ENCODE results near the gene TMEM127.

Gene TMEM127

DNA sequence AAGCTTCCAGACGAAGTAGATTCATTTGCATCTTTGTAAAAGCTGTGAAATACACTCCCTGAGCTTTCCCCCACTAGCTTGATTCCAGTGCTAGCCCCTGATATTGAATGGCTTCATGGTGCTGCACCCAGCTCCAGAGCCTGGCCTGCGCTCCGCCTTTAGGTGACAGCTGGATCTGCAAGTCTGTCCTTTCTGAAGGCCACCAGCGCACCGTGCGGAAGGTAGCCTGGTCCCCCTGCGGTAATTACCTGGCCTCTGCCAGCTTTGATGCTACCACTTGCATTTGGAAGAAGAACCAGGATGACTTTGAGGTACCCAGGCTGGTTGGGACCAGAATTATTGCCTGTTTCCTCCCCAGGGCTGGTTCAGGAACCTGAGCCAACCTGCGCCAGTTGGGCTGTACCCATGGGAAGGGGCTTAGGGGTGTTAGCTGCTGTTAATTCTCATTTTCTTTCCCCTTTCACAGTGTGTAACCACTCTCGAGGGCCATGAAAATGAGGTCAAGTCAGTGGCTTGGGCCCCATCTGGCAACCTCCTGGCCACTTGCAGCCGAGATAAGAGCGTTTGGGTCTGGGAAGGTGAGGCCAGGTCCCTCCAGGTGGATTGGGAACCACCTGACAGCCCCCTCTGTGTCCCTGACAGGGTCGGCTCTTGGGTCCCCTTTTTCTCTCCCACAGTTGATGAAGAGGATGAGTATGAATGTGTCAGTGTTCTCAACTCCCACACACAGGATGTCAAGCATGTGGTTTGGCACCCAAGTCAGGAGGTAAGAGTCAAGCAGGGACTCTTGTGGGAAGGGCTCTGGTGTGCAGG is 1.6 kb upstream of the TMEM127 start:
- Histone ChIP-seq H3K36me3 (peaks cover 73% of the 10 kb centered on the region), H3K9me3 (no peaks in the 10 kb centered on the region), H3K4me1 (ENCODE audit: control insufficient read depth in 1 of 2, insufficient read depth in 1 of 2, low read depth in 1 of 2, low read length in 1 of 2) (peaks cover 31 to 44% of the 10 kb centered on the region in 2 experiments), H3K27me3 (no peaks in the 10 kb centered on the region), H3K27ac (no peak overlapping the region), H3K4me3 (ENCODE audit: low read depth in 1 of 2, low read length in 1 of 2) (peak overlapping the region; percentile 71 to 87)
- TF ChIP-seq, protein P1, sequence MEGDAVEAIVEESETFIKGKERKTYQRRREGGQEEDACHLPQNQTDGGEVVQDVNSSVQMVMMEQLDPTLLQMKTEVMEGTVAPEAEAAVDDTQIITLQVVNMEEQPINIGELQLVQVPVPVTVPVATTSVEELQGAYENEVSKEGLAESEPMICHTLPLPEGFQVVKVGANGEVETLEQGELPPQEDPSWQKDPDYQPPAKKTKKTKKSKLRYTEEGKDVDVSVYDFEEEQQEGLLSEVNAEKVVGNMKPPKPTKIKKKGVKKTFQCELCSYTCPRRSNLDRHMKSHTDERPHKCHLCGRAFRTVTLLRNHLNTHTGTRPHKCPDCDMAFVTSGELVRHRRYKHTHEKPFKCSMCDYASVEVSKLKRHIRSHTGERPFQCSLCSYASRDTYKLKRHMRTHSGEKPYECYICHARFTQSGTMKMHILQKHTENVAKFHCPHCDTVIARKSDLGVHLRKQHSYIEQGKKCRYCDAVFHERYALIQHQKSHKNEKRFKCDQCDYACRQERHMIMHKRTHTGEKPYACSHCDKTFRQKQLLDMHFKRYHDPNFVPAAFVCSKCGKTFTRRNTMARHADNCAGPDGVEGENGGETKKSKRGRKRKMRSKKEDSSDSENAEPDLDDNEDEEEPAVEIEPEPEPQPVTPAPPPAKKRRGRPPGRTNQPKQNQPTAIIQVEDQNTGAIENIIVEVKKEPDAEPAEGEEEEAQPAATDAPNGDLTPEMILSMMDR (IDR thresholded peaks at IDR 0.05) = peak; percentile 47

DNA sequence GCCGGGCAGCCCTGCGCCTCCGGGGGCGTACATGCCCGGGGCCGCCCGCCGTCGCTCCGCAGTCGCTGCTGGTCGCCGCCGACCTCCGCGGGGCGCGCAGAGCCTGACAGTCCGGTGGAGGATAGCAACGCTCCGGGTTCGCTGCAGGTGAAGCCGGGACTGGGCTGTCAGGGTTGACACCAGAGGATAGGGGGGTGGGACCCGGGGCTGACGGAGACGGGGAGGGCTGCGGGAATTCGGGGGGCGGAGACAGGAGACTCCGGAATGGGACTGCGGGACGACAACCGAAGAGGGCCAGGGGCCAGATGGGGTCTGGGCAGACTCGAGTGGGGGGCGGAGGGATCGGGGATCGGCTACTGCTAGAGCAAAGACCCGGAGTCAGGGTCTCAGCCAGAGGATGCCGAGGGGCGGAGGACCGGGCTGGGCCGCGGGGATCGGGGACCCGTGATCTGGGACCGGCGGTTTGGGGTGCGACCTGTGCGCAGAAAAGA is 403 bp downstream of the TMEM127 start:
- Histone ChIP-seq H3K9me3 (no peaks in the 10 kb centered on the region), H3K36me3 (peaks cover 65% of the 10 kb centered on the region), H3K4me3 (ENCODE audit: low read depth in 1 of 2, low read length in 1 of 2) (peak overlapping the region; percentile 71 to 87), H3K27me3 (no peaks in the 10 kb centered on the region), H3K4me1 (ENCODE audit: control insufficient read depth in 1 of 2, insufficient read depth in 1 of 2, low read depth in 1 of 2, low read length in 1 of 2) (peaks cover 50 to 62% of the 10 kb centered on the region in 2 experiments), H3K27ac (peak overlapping the region; percentile 95)
- TF ChIP-seq, protein P1 (IDR thresholded peaks at IDR 0.05) = no peak

DNA sequence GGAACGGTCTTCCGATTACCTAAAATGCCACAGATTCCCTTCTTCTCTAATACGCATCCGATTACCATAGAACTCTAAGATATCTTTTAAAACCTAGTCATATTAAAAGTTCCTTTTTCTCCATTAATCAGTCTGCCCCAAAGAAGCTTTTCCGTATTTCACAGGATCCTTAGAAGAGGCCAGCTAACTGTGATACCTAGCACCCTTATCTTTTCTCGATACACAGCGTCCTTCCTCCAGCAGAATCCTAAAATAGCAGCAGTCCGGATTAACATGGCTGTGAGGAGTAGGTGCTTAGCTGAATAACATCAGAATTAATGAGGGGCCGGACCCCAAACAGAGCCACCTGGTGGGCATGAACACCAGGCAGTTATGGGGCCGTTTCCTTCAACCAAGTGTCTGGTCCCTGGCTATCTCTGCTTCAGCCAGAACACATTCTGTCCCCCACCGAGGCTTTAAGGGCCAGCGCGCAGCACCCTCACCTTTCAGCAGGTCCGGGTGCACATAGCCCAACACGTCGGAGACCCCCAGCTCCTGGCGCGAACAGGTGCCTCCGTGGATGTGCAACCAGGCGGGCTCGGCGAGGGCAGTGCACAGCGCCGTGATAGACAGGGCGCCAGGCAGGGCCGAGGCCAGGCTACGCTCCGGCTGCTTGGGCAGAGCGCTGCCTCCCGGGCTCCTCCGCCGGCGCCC is 995 bp downstream of the TMEM127 start:
- Histone ChIP-seq H3K27ac (peak overlapping the region; percentile 95), H3K4me3 (ENCODE audit: low read depth in 1 of 2, low read length in 1 of 2) (peak overlapping the region; percentile 71 to 87), H3K36me3 (peaks cover 59% of the 10 kb centered on the region), H3K9me3 (no peaks in the 10 kb centered on the region), H3K27me3 (no peaks in the 10 kb centered on the region), H3K4me1 (ENCODE audit: control insufficient read depth in 1 of 2, insufficient read depth in 1 of 2, low read depth in 1 of 2, low read length in 1 of 2) (peaks cover 56 to 68% of the 10 kb centered on the region in 2 experiments)
- TF ChIP-seq, protein P1 (IDR thresholded peaks at IDR 0.05) = no peak

DNA sequence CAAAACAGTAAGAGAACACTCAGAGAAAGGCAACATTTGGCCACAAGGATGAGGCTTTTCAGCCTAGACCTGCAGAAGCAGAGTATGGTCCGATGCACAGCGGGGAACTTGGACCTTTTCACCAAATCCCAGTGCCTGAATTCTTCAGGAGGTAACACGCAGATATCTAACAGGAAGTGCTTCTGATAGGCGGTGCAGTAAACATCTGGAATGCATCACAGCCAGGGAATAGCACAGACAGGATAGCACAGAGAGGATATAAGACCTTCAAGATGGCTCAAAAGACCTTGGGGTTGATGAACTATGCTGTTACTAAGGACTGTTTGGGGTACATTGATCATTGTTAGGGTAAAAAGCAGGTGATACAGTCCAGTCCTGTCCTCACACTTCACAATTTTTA is 1.7 kb downstream of the TMEM127 start:
- peak overlapping the region; percentile 95 for H3K27ac ChIP-seq
- H3K4me3 ChIP-seq (ENCODE audit: low read depth in 1 of 2, low read length in 1 of 2) = peak overlapping the region; percentile 71 to 87
- peaks cover 63 to 75% of the 10 kb centered on the region in 2 experiments for H3K4me1 ChIP-seq (ENCODE audit: control insufficient read depth in 1 of 2, insufficient read depth in 1 of 2, low read depth in 1 of 2, low read length in 1 of 2)
- TF ChIP-seq, protein P1 (IDR thresholded peaks at IDR 0.05) = no peak
- H3K9me3 ChIP-seq = no peaks in the 10 kb centered on the region
- no peaks in the 10 kb centered on the region for H3K27me3 ChIP-seq
- H3K36me3 ChIP-seq = peaks cover 55% of the 10 kb centered on the region

DNA sequence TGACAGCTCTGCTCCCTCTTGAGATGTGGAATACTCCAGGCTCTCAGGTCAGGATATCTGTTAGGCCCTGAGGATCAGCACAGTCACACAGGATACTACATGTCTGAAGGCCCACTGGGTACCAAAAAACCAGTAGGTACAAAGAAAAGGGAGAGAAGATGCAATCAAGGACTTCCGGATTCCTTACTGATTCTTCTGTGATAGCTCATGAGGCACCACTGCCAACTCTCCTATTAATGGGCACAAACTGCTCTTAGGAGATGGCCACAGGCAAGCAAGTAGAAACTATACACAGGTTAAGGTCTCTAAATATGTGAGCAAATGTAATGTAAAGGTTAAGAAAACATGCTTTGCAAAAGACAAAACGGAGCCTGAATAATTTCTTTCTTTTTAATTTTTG is 3.5 kb downstream of the TMEM127 start:
- Histone ChIP-seq H3K9me3 (no peaks in the 10 kb centered on the region), H3K36me3 (peaks cover 48% of the 10 kb centered on the region), H3K27ac (peak overlapping the region; percentile 96), H3K4me1 (ENCODE audit: control insufficient read depth in 1 of 2, insufficient read depth in 1 of 2, low read depth in 1 of 2, low read length in 1 of 2) (peaks cover 79 to 88% of the 10 kb centered on the region in 2 experiments), H3K27me3 (no peaks in the 10 kb centered on the region), H3K4me3 (ENCODE audit: low read depth in 1 of 2, low read length in 1 of 2) (no peak overlapping the region)
- TF ChIP-seq, protein P1 (IDR thresholded peaks at IDR 0.05) = no peak
